H1 (cell line): ENCODE measurements around the gene CCDC92B. TPM values are rescaled to one million over a fixed set of nuclear protein-coding genes. Genes with fewer than 3 reads are reported as not detected.

ENCODE experiments used
- CTCF ChIA-PET: fragments of 300-600 bp; sonication (Branson Sonifier 250); formaldehyde crosslinking; loops from one replicate; lab custom pipeline; 2021; ENCODE audit not compliant: partially characterized antibody; lab: Charles Lee
- POLR2A ChIA-PET: fragments of 300-600 bp; sonication (Branson Sonifier 250); formaldehyde crosslinking; loops from one replicate; lab custom pipeline; 2021; ENCODE audit warnings: inconsistent platforms; ENCODE audit not compliant: partially characterized antibody; lab: Charles Lee
- DNase-seq, 2 experiments: peaks; one replicate each; pipeline versions ENCODE4 v3.0.0 to v3.0.0-alpha.2; 2010 to 2022; ENCODE audit warnings: low spot score in 2 of 2, low read depth in 1 of 2, mixed read lengths in 1 of 2
- FAIRE-seq: peaks from 2 replicates; lab custom pipeline; 2011; peaks lifted over from hg19 to GRCh38; lab: Jason Lieb, UNC
- H2AFZ ChIP-seq: 2 replicates; pipeline ENCODE4 v1.8.1; 2012; ENCODE audit warnings: low read length, inconsistent platforms
- H2AK5ac ChIP-seq: 2 replicates; pipeline ENCODE4 v1.6.1; 2013; ENCODE audit warnings: low read depth, low read length
- H2BK120ac ChIP-seq: replicated peaks from 2 replicates; pipeline ENCODE3; 2013; ENCODE audit warnings: low read depth, low read length, inconsistent platforms
- H2BK12ac ChIP-seq: 2 replicates; pipeline ENCODE4 v1.6.1; 2013; ENCODE audit warnings: low read depth, low read length
- H2BK15ac ChIP-seq: 2 replicates; pipeline ENCODE4 v1.6.1; 2013; ENCODE audit warnings: low read length
- H2BK20ac ChIP-seq: 2 replicates; pipeline ENCODE4 v1.6.1; 2013; ENCODE audit warnings: low read length
- H2BK5ac ChIP-seq: 2 replicates; pipeline ENCODE4 v1.6.1; 2013; ENCODE audit warnings: low read depth, low read length
- H3K14ac ChIP-seq: 2 replicates; pipeline ENCODE4 v1.6.1; 2013; ENCODE audit warnings: inconsistent platforms; ENCODE audit not compliant: insufficient read length
- H3K18ac ChIP-seq: 2 replicates; pipeline ENCODE4 v1.6.1; 2013; ENCODE audit warnings: low read length; ENCODE audit errors: extremely low read depth
- H3K23ac ChIP-seq: 2 replicates; pipeline ENCODE4 v1.6.1; 2013; ENCODE audit warnings: inconsistent platforms; ENCODE audit not compliant: insufficient read length
- H3K23me2 ChIP-seq: 2 replicates; pipeline ENCODE4 v1.6.1; 2013; ENCODE audit warnings: low read depth, low read length
- H3K27ac ChIP-seq: 2 replicates; pipeline ENCODE4 v1.6.1; 2011; ENCODE audit warnings: low read depth, low read length, inconsistent platforms
- H3K27me3 ChIP-seq, 4 experiments: replicated peaks in 1 of 4; 1 replicate in 1 of 4; 2 replicates in 3 of 4; pipeline versions ENCODE4 v1.6.1 to v1.8.1; 2011 to 2013; ENCODE audit warnings: low read length in 3 of 4, mild to moderate bottlenecking in 3 of 4, inconsistent platforms in 2 of 4, mixed read lengths in 2 of 4, moderate library complexity in 1 of 4; ENCODE audit not compliant: control insufficient read depth in 3 of 4, insufficient read depth in 3 of 4; ENCODE audit errors: extremely low read depth in 1 of 4
- H3K36me3 ChIP-seq, 4 experiments: 2 replicates each; pipeline versions ENCODE4 v1.6.1 to v1.8.1; 2011 to 2013; ENCODE audit warnings: mild to moderate bottlenecking in 4 of 4, low read length in 3 of 4, moderate library complexity in 2 of 4, control low read depth in 1 of 4, inconsistent platforms in 1 of 4; ENCODE audit not compliant: insufficient read depth in 4 of 4, control insufficient read depth in 2 of 4
- H3K4ac ChIP-seq: replicated peaks from 2 replicates; pipeline ENCODE3; 2013; ENCODE audit warnings: low read length, low read depth, mixed read lengths, inconsistent platforms; ENCODE audit not compliant: insufficient read length
- H3K4me1 ChIP-seq, 4 experiments: replicated peaks in 1 of 4; 1 replicate in 1 of 4; 2 replicates in 3 of 4; pipeline versions ENCODE4 v1.6.1 to v1.8.1; 2011 to 2013; ENCODE audit warnings: low read length in 3 of 4, inconsistent platforms in 2 of 4, mixed read lengths in 1 of 4; ENCODE audit not compliant: insufficient read depth in 4 of 4, control insufficient read depth in 3 of 4
- H3K4me2 ChIP-seq, 2 experiments: 2 replicates each; pipeline versions ENCODE4 v1.6.1 to v1.8.1; 2011 to 2013; ENCODE audit warnings: low read depth in 2 of 2, low read length in 2 of 2, control low read depth in 1 of 2, inconsistent platforms in 1 of 2, mild to moderate bottlenecking in 1 of 2; ENCODE audit not compliant: insufficient read depth in 1 of 2
- H3K4me3 ChIP-seq, 4 experiments: fragments of 200-600, 300-600 bp in 1 of 4; sonication (generic), shearing (Covaris generic), sonication (Bioruptor Twin) in 1 of 4; 2 replicates each; pipeline versions ENCODE4 v1.5.1 to v1.8.1; 2011 to 2016; ENCODE audit warnings: low read length in 4 of 4, low read depth in 3 of 4, control low read depth in 2 of 4, inconsistent platforms in 2 of 4, mild to moderate bottlenecking in 2 of 4, mixed read lengths in 1 of 4, moderate library complexity in 1 of 4; ENCODE audit not compliant: insufficient read depth in 2 of 4; ENCODE audit errors: extremely low read depth in 1 of 4
- H3K56ac ChIP-seq: replicated peaks from 2 replicates; pipeline ENCODE3; 2013; ENCODE audit warnings: low read depth, mild to moderate bottlenecking, mixed read lengths, low read length, inconsistent platforms; ENCODE audit not compliant: insufficient read length
- H3K79me1 ChIP-seq: 2 replicates; pipeline ENCODE4 v1.6.1; 2013; ENCODE audit warnings: low read depth, low read length, control low read depth
- H3K79me2 ChIP-seq, 2 experiments: 2 replicates each; pipeline versions ENCODE4 v1.6.1 to v1.8.1; 2012 to 2013; ENCODE audit warnings: low read length in 2 of 2, mild to moderate bottlenecking in 2 of 2, inconsistent platforms in 1 of 2; ENCODE audit not compliant: insufficient read depth in 2 of 2, control insufficient read depth in 1 of 2
- H3K9ac ChIP-seq, 4 experiments: replicated peaks in 1 of 4; 1 replicate in 1 of 4; 2 replicates in 3 of 4; pipeline versions ENCODE4 v1.6.1 to v1.8.1; 2011 to 2013; ENCODE audit warnings: low read depth in 3 of 4, low read length in 3 of 4, control low read depth in 2 of 4, mild to moderate bottlenecking in 2 of 4, moderate library complexity in 2 of 4, inconsistent platforms in 1 of 4; ENCODE audit errors: extremely low read depth in 1 of 4
- H3K9me3 ChIP-seq, 2 experiments: 2 replicates each; pipeline versions ENCODE4 v1.6.1 to v1.8.1; 2012 to 2013; ENCODE audit warnings: mild to moderate bottlenecking in 2 of 2, moderate library complexity in 2 of 2, control low read depth in 1 of 2, inconsistent platforms in 1 of 2, low read depth in 1 of 2, low read length in 1 of 2, mixed read lengths in 1 of 2; ENCODE audit not compliant: insufficient read depth in 2 of 2
- H4K20me1 ChIP-seq, 2 experiments: replicated peaks in 1 of 2; 2 replicates each; pipeline versions ENCODE3 to v1.8.1; 2011 to 2013; ENCODE audit warnings: inconsistent platforms in 2 of 2, low read length in 2 of 2, mild to moderate bottlenecking in 1 of 2; ENCODE audit not compliant: insufficient read depth in 2 of 2, control insufficient read depth in 1 of 2
- H4K5ac ChIP-seq: 2 replicates; pipeline ENCODE4 v1.6.1; 2013; ENCODE audit warnings: low read length, low read depth, mixed read lengths, inconsistent platforms; ENCODE audit not compliant: insufficient read length
- H4K8ac ChIP-seq: 2 replicates; pipeline ENCODE4 v1.8.0; 2013; ENCODE audit warnings: mild to moderate bottlenecking, moderate library complexity, low read length, inconsistent platforms; ENCODE audit not compliant: insufficient read depth; ENCODE audit errors: extremely low read depth
- H4K91ac ChIP-seq: replicated peaks from 2 replicates; pipeline ENCODE3; 2013; ENCODE audit warnings: low read length, mixed read lengths, inconsistent platforms; ENCODE audit not compliant: insufficient read length
- BRCA1 ChIP-seq: IDR thresholded peaks from 2 replicates; pipeline ENCODE4 v1.6.1; 2012; ENCODE audit warnings: low read depth, low read length, improper control_type of control experiment
- CHD2 ChIP-seq: IDR thresholded peaks from 2 replicates; pipeline ENCODE4 v1.6.1; 2012; ENCODE audit warnings: low read length, improper control_type of control experiment
- FOSL1 ChIP-seq: IDR thresholded peaks from 2 replicates; pipeline ENCODE4 v1.6.1; 2011; ENCODE audit warnings: mild to moderate bottlenecking, low read depth, low read length, moderate library complexity; ENCODE audit not compliant: insufficient read depth
- NRF1 ChIP-seq: IDR thresholded peaks from 2 replicates; pipeline ENCODE4 v1.6.1; 2011; ENCODE audit warnings: mild to moderate bottlenecking, low read depth, low read length, improper control_type of control experiment
- RFX5 ChIP-seq: IDR thresholded peaks from 2 replicates; pipeline ENCODE4 v1.6.1; 2011; ENCODE audit warnings: low read depth, low read length, improper control_type of control experiment, borderline replicate concordance
- TBP ChIP-seq: IDR thresholded peaks from 2 replicates; pipeline ENCODE4 v1.6.1; 2011; ENCODE audit warnings: low read depth, low read length, improper control_type of control experiment
- WGBS, 2 experiments: shearing (Covaris generic) in 1 of 2; methylation state at CpG; one replicate each; pipeline versions ENCODE4 v1.1.6 to v1.1.7; 2013 to 2015; ENCODE audit warnings: low lambda C conversion rate in 2 of 2, mixed read lengths in 2 of 2, inconsistent platforms in 1 of 2, low coverage in 1 of 2, missing lambda C conversion rate in 1 of 2; ENCODE audit not compliant: insufficient replicate concordance in 2 of 2, insufficient coverage in 1 of 2, insufficient read length in 1 of 2; ENCODE audit errors: extremely low coverage in 1 of 2, missing lambda C conversion rate in 1 of 2; 5-methylcytosine and 5-hydroxymethylcytosine counted together
- polyA plus RNA-seq, 7 experiments: library from polyadenylated mRNA; depleted of rRNA in 3 of 7; stranded (reverse) in 5 of 7; unstranded in 2 of 7; fragments of >200 nt in 5 of 7; fragments of 200-250 nt in 2 of 7; gene quantifications; 1 replicate in 5 of 7; 2 replicates in 1 of 7; 4 replicates in 1 of 7; pipeline versions ENCODE4 v1.2.1 to v1.2.3, GENCODE V29; 2011 to 2013; ENCODE audit warnings: missing spikeins in 2 of 7, mixed read lengths in 2 of 7
- total RNA-seq: library from RNA; stranded (reverse); fragmentation: NEBNext Ultra II Directional; extraction: Animal tissue kit (Norgen Biotek cat#: 25700); gene quantifications from 2 replicates; pipeline ENCODE4 v1.2.1, GENCODE V29; 2021

Gene CCDC92B
- total and polyA plus RNA-seq, 2 of the 8 experiments (the other 6 are each of a cell fraction or from before 2014, with no cell fraction given), result 5.5 to 12.1 TPM

DNA sequence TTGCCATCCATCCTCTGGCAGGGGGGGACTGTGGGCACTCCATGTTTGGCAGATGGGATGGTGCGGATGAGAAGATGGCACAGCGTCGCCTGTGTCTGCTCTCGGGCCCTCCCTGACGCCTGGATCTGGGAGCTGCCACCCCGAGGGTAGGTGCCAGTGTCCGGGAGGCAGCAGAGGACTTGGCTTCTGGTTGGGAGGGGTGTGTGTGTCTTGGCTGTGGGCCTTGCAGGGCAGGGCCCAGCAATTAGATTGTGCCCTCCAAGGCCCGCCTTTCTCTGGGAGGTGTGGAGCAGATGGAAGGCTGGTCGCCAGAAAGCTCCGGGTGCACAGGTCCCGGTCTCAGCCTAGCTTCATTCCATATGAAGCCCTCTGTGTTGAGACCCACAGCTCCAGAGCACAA, 48.2 kb upstream of the CCDC92B start:
- Histone ChIP-seq H3K4ac (no peak overlapping the region), H2BK120ac (no peak overlapping the region), H2AK5ac (no peak overlapping the region), H4K91ac (no peak overlapping the region), H3K14ac (no peak overlapping the region), H3K4me3 (no peak overlapping the region), H2AFZ (no peak overlapping the region), H3K4me2 (no peak overlapping the region), H2BK15ac (no peak overlapping the region), H4K8ac (no peak overlapping the region), H3K79me1 (no peaks in the 10 kb centered on the region; the same call in 1 of the 2 replicates), H2BK5ac (0 out of 2 replicates have a peak overlapping the region, but pooled peaks have one; percentile 30), H2BK12ac (no peak overlapping the region), H4K5ac (no peak overlapping the region), H3K9ac (no peak overlapping the region), H3K23me2 (no peaks in the 10 kb centered on the region), H3K18ac (no peak overlapping the region), H4K20me1 (peaks cover 0 to 9% of the 10 kb centered on the region in 2 experiments), H2BK20ac (no peak overlapping the region), H3K27me3 (no peaks in the 10 kb centered on the region), H3K27ac (no peak overlapping the region), H3K9me3 (no peaks in the 10 kb centered on the region), H3K79me2 (no peaks in the 10 kb centered on the region), H3K56ac (no peak overlapping the region), H3K36me3 (no peaks in the 10 kb centered on the region), H3K4me1 (peaks cover 0 to 8% (median 4%) of the 10 kb centered on the region in 4 experiments; a peak in 4 of 7 replicates), H3K23ac (no peak overlapping the region)
- no peak for DNase-seq
- POLR2A ChIA-PET, result interaction anchor here (0.9 to 1.2 kb wide), 2 partner anchors 55 to 76 kb away, joined by 3 read pairs; no protein-coding TSS in a partner anchor
- CTCF ChIA-PET, result interaction anchor here (0.6 kb wide), 1 partner anchor 11 kb away, joined by 4 read pairs; no protein-coding TSS in a partner anchor
- FAIRE-seq, result no peak
- TF ChIP-seq FOSL1 (no peak), RFX5 (no peak), NRF1 (no peak), CHD2 (no peak), TBP (no peak), BRCA1 (no peak)
- 92% methylated on average over 9 of the region's 11 CpGs; no CpG with 5 or more reads in 1 of the 2 experiments for WGBS, 2 experiments
